ENCODE results near the gene SUSD1. TPM values are rescaled to one million over a fixed set of nuclear protein-coding genes. Genes with fewer than 3 reads are reported as not detected.

The SUSD1 gene
- polyA plus RNA-seq, 1 donor (not counting 4 experiments of a cell fraction or from before 2014, with no cell fraction given): 3.6 TPM

- no peak overlapping the region for H3K9ac ChIP-seq (ENCODE audit: control insufficient read depth, extremely low read depth, insufficient read depth, low read length)
- H2AFZ ChIP-seq (ENCODE audit: control insufficient read depth, low read length): no peak overlapping the region
- FAIRE-seq (no peak), DNase-seq (ENCODE audit: low read depth, low spot score) (no peak)
- no peaks in the 10 kb centered on the region for H4K20me1 ChIP-seq (ENCODE audit: control insufficient read depth, extremely low read depth, insufficient read depth, low read length)
- H3K9me1 ChIP-seq (ENCODE audit: control insufficient read depth, extremely low read depth, insufficient read depth, low read length): no peaks in the 10 kb centered on the region
- H3K9me3 ChIP-seq (ENCODE audit: control insufficient read depth, low read depth, low read length): no peaks in the 10 kb centered on the region
- peaks cover 11% of the 10 kb centered on the region for H3K4me1 ChIP-seq (ENCODE audit: control insufficient read depth, extremely low read depth, insufficient read depth, low read length)
- H3K4me3 ChIP-seq (ENCODE audit: control insufficient read depth in 2 of 3, extremely low read depth in 1 of 3, insufficient read depth in 2 of 3, low read depth in 1 of 3, low read length in 3 of 3): no peak overlapping the region
- TF ChIP-seq EZH2 (IDR thresholded peaks at IDR 0.05; ENCODE audit: low read length) (no peak), CTCF (optimal IDR thresholded peaks at IDR 0.05 in 1 of 3, IDR thresholded peaks at IDR 0.05 in 1 of 3, conservative IDR thresholded peaks at IDR 0.05 in 1 of 3; ENCODE audit: extremely low read depth in 1 of 3, insufficient read depth in 2 of 3, low read length in 3 of 3) (no peak)
- peak overlapping the region; percentile 56 for H3K4me2 ChIP-seq (ENCODE audit: control insufficient read depth, extremely low read depth, insufficient read depth, low read depth, low read length)
- H3K79me2 ChIP-seq (ENCODE audit: control insufficient read depth, insufficient read depth, low read length): no peaks in the 10 kb centered on the region
- no peak overlapping the region for H3K27ac ChIP-seq (ENCODE audit: control insufficient read depth, insufficient read depth, low read length)
- H3K36me3 ChIP-seq (ENCODE audit: control insufficient read depth in 2 of 2, extremely low read depth in 1 of 2, insufficient read depth in 2 of 2, low read length in 2 of 2): no peaks in the 10 kb centered on the region
- no peaks in the 10 kb centered on the region for H3K27me3 ChIP-seq (ENCODE audit: control insufficient read depth, extremely low read depth, insufficient read depth, low read length)
- dilution Hi-C loops (cut with MboI; ENCODE audit: extremely low pct_ligation_motif_present, low sequenced_read_pairs): no loop called here
Observed at GRCh38 chr9:111993319-111993718, 181.8 kb downstream of the SUSD1 start.

GRCh38 chr9:111992523-111992922 lies 182.6 kb downstream of the SUSD1 start:
- Histone ChIP-seq H3K79me2 (ENCODE audit: control insufficient read depth, insufficient read depth, low read length) (no peaks in the 10 kb centered on the region), H3K36me3 (ENCODE audit: control insufficient read depth in 2 of 2, extremely low read depth in 1 of 2, insufficient read depth in 2 of 2, low read length in 2 of 2) (no peaks in the 10 kb centered on the region), H3K9me3 (ENCODE audit: control insufficient read depth, low read depth, low read length) (no peaks in the 10 kb centered on the region), H3K9ac (ENCODE audit: control insufficient read depth, extremely low read depth, insufficient read depth, low read length) (peak overlapping the region; percentile 22), H3K27ac (ENCODE audit: control insufficient read depth, insufficient read depth, low read length) (peak overlapping the region; percentile 50), H3K4me3 (ENCODE audit: control insufficient read depth in 2 of 3, extremely low read depth in 1 of 3, insufficient read depth in 2 of 3, low read depth in 1 of 3, low read length in 3 of 3) (peak overlapping the region in 1 of 3 experiments; percentile 14), H4K20me1 (ENCODE audit: control insufficient read depth, extremely low read depth, insufficient read depth, low read length) (no peaks in the 10 kb centered on the region), H3K9me1 (ENCODE audit: control insufficient read depth, extremely low read depth, insufficient read depth, low read length) (no peaks in the 10 kb centered on the region), H3K4me2 (ENCODE audit: control insufficient read depth, extremely low read depth, insufficient read depth, low read depth, low read length) (peak overlapping the region; percentile 56), H3K27me3 (ENCODE audit: control insufficient read depth, extremely low read depth, insufficient read depth, low read length) (no peaks in the 10 kb centered on the region), H2AFZ (ENCODE audit: control insufficient read depth, low read length) (no peak overlapping the region), H3K4me1 (ENCODE audit: control insufficient read depth, extremely low read depth, insufficient read depth, low read length) (peaks cover 11% of the 10 kb centered on the region)
- dilution Hi-C loops (cut with MboI; ENCODE audit: extremely low pct_ligation_motif_present, low sequenced_read_pairs): no loop called here
- FAIRE-seq: peak; percentile 94
- peak; percentile 57 for DNase-seq (ENCODE audit: low read depth, low spot score)
- TF ChIP-seq EZH2 (IDR thresholded peaks at IDR 0.05; ENCODE audit: low read length) (no peak), CTCF (optimal IDR thresholded peaks at IDR 0.05 in 1 of 3, IDR thresholded peaks at IDR 0.05 in 1 of 3, conservative IDR thresholded peaks at IDR 0.05 in 1 of 3; ENCODE audit: extremely low read depth in 1 of 3, insufficient read depth in 2 of 3, low read length in 3 of 3) (no peak)

All from keratinocyte (primary cell).